Smooth muscle cell (in vitro differentiated cells): ENCODE data around the gene FBXL13. TPM values are rescaled to one million over a fixed set of nuclear protein-coding genes. Genes with fewer than 3 reads are reported as not detected.

Source experiments
- DNase-seq: peaks from one replicate; lab custom pipeline; 2025; ENCODE audit not compliant: unreplicated experiment; lab: John Stamatoyannopoulos, UW
- H2AFZ ChIP-seq: fragments of 200-600 bp; sonication (generic); 2 replicates; pipeline ENCODE4 v1.6.0; 2016; ENCODE audit warnings: antibody characterized with exemption, low read depth, mild to moderate bottlenecking
- H3F3A ChIP-seq: fragments of 200-600 bp; sonication (generic); 2 replicates; pipeline ENCODE4 v1.6.0; 2017; ENCODE audit warnings: antibody characterized with exemption, low read depth
- H3K27ac ChIP-seq: fragments of 200-600 bp; sonication (generic); 2 replicates; pipeline ENCODE4 v1.5.1; 2016; ENCODE audit warnings: low read depth, mild to moderate bottlenecking
- H3K27me3 ChIP-seq: fragments of 200-600 bp; sonication (generic); 2 replicates; pipeline ENCODE4 v1.6.1; 2016; ENCODE audit warnings: low read depth, mild to moderate bottlenecking
- H3K36me3 ChIP-seq: fragments of 200-600 bp; sonication (generic); 2 replicates; pipeline ENCODE4 v1.5.1; 2016; ENCODE audit warnings: low read depth
- H3K4me1 ChIP-seq: fragments of 200-600 bp; sonication (generic); 2 replicates; pipeline ENCODE4 v1.5.1; 2016; ENCODE audit warnings: low read depth
- H3K4me2 ChIP-seq: fragments of 200-600 bp; sonication (generic); 2 replicates; pipeline ENCODE4 v1.6.0; 2016; ENCODE audit warnings: mild to moderate bottlenecking
- H3K4me3 ChIP-seq: fragments of 200-600 bp; sonication (generic); 2 replicates; pipeline ENCODE4 v1.5.1; 2016; ENCODE audit warnings: mild to moderate bottlenecking
- H3K79me2 ChIP-seq: fragments of 200-600 bp; sonication (generic); 2 replicates; pipeline ENCODE4 v1.6.0; 2016; ENCODE audit warnings: low read depth, mild to moderate bottlenecking
- H3K9ac ChIP-seq: fragments of 200-600 bp; sonication (generic); 2 replicates; pipeline ENCODE4 v1.6.0; 2016; ENCODE audit warnings: low read depth
- H3K9me3 ChIP-seq: fragments of 200-600 bp; sonication (generic); replicated peaks from 2 replicates; pipeline ENCODE4 v1.5.1; 2016; ENCODE audit warnings: low read depth
- H4K20me1 ChIP-seq: fragments of 200-600 bp; sonication (generic); 2 replicates; pipeline ENCODE4 v1.6.0; 2016; ENCODE audit warnings: low read depth
- CTCF ChIP-seq: fragments of 200-600 bp; sonication (generic); IDR thresholded peaks from 2 replicates; pipeline ENCODE4 v1.5.1; 2017; ENCODE audit warnings: borderline replicate concordance, mild to moderate bottlenecking, antibody characterized with exemption; ENCODE audit not compliant: insufficient read depth, poor library complexity, severe bottlenecking
- WGBS: methylation state at CpG from one replicate; pipeline ENCODE4 v1.1.7; 2016; ENCODE audit warnings: low lambda C conversion rate; 5-methylcytosine and 5-hydroxymethylcytosine counted together
- polyA plus RNA-seq: library from polyadenylated mRNA; unstranded; fragments of >200 nt; fragmentation: Nextera tagmentation; extraction: Ambion mirVana; gene quantifications from 2 replicates; pipeline ENCODE4 v1.2.1, GENCODE V29; 2016
- total RNA-seq: library from RNA; depleted of rRNA; stranded (reverse); fragments of >200 nt; gene quantifications from 2 replicates; pipeline ENCODE4 v1.2.3, GENCODE V29; 2014

FBXL13 gene
- total and polyA plus RNA-seq, 2 experiments from 2014 or later = 2.6 to 12.1 TPM

GRCh38 chr7:102916426-102916825 lies 158.2 kb downstream of the FBXL13 start:
- Histone ChIP-seq H3K9me3 (no peaks in the 10 kb centered on the region), H3K9ac (peak overlapping the region; percentile 17), H3K27ac (peak overlapping the region; percentile 94)

GRCh38 chr7:102914585-102914984 lies 160.0 kb downstream of the FBXL13 start:
- no peaks in the 10 kb centered on the region for H3K9me3 ChIP-seq
- H3K4me1 ChIP-seq = peaks cover 13% of the 10 kb centered on the region
- H3K9ac ChIP-seq = no peak overlapping the region
- H3K4me3 ChIP-seq = peak overlapping the region; percentile 45
- no peaks in the 10 kb centered on the region for H3K36me3 ChIP-seq
- 85% methylated on average over 8 of the region's 8 CpGs for WGBS
- no peak for TF ChIP-seq CTCF
- no peak overlapping the region for H2AFZ ChIP-seq
- no peak overlapping the region for H3K27ac ChIP-seq
- H3K4me2 ChIP-seq = no peak overlapping the region
- no peaks in the 10 kb centered on the region for H3K79me2 ChIP-seq
- H4K20me1 ChIP-seq = no peaks in the 10 kb centered on the region
- no peak for DNase-seq
- peaks cover 9% of the 10 kb centered on the region for H3F3A ChIP-seq
- no peaks in the 10 kb centered on the region for H3K27me3 ChIP-seq

More at GRCh38 chr7:102916426-102916825, 158.2 kb downstream of the FBXL13 start:
- Histone ChIP-seq H3K4me3 (no peak overlapping the region), H3F3A (peaks cover 9% of the 10 kb centered on the region), H3K27me3 (no peaks in the 10 kb centered on the region), H3K4me1 (peaks cover 13% of the 10 kb centered on the region), H3K36me3 (no peaks in the 10 kb centered on the region), H4K20me1 (no peaks in the 10 kb centered on the region), H2AFZ (no peak overlapping the region), H3K4me2 (peak overlapping the region; percentile 65), H3K79me2 (no peaks in the 10 kb centered on the region)
- WGBS = 21% methylated on average over 3 of the region's 3 CpGs
- TF ChIP-seq CTCF = no peak
- DNase-seq = no peak

- no peaks in the 10 kb centered on the region for H3K27me3 ChIP-seq
- no peak for DNase-seq
- peaks cover 13% of the 10 kb centered on the region for H3K4me1 ChIP-seq
- 97% methylated on average over 9 of the region's 9 CpGs for whole genome bisulfite sequencing
- no peak for TF ChIP-seq CTCF
- no peak overlapping the region for H3K9ac ChIP-seq
- H3K79me2 ChIP-seq = no peaks in the 10 kb centered on the region
- no peak overlapping the region for H3K27ac ChIP-seq
- H3K4me3 ChIP-seq = peak overlapping the region; percentile 45
- H3K4me2 ChIP-seq = no peak overlapping the region
- no peaks in the 10 kb centered on the region for H3K36me3 ChIP-seq
- H3K9me3 ChIP-seq = no peaks in the 10 kb centered on the region
- H4K20me1 ChIP-seq = no peaks in the 10 kb centered on the region
- H2AFZ ChIP-seq = no peak overlapping the region
- H3F3A ChIP-seq = peaks cover 9% of the 10 kb centered on the region
These were observed 160.8 kb downstream of the FBXL13 start for GRCh38 chr7:102913826-102914225.

- H3F3A ChIP-seq = peaks cover 5% of the 10 kb centered on the region
- no peak within 1 kb of the TSS for H3K27ac ChIP-seq
- H3K4me3 ChIP-seq = peak within 1 kb of the TSS; percentile 45
- H3K36me3 ChIP-seq = no peaks in the 10 kb centered on the region
- no peaks in the 10 kb centered on the region for H3K9me3 ChIP-seq
- peak within 1 kb of the TSS; percentile 13 for H3K4me2 ChIP-seq
- no peak within 1 kb of the TSS for H2AFZ ChIP-seq
- no peaks in the 10 kb centered on the region for H4K20me1 ChIP-seq
- H3K27me3 ChIP-seq = no peaks in the 10 kb centered on the region
- no peak for DNase-seq
- H3K9ac ChIP-seq = no peak within 1 kb of the TSS
- H3K4me1 ChIP-seq = peaks cover 13% of the 10 kb centered on the region
- no peak for TF ChIP-seq CTCF
- WGBS = 66% methylated on average over 6 of the region's 6 CpGs
- no peaks in the 10 kb centered on the region for H3K79me2 ChIP-seq
These were observed 161.9 kb downstream of the FBXL13 start, which contains the start of gene LRRC17 for GRCh38 chr7:102912742-102913141. TSS of gene LRRC17 (plus strand) at chr7:102913000. CDS start at chr7:102933914, 20,914 bp downstream.
